Stimulated activated naive B cell treated with anti-CD40 and anti-IgM and Interleukin-4, amounts not matched to agents 10 μg/mL and 1 μg/mL and 100 μg/mL, for 72 hours (primary cell): Measurements from ENCODE around the gene LASP1NB.

Source experiments
- ATAC-seq, 2 donors: fragments of 150-1000 bp; cut with Tn5 transposase; replicated peaks; 2 replicates each; pipeline ENCODE4 v1.10.0; 2021; ENCODE audit warnings: moderate library complexity in 1 of 2
- DNase-seq: peaks from one replicate; pipeline ENCODE4 v3.0.0; 2021
- H3K27ac Mint-ChIP-seq: one replicate; pipeline ENCODE4 v1.8.0; 2022; ENCODE audit warnings: mild to moderate bottlenecking, mixed read lengths
- H3K27me3 Mint-ChIP-seq, 2 donors: one replicate each; pipeline ENCODE4 v1.8.0; 2022; ENCODE audit warnings: mixed read lengths in 2 of 2
- H3K36me3 Mint-ChIP-seq, 2 donors: one replicate each; pipeline ENCODE4 v1.8.0; 2022; ENCODE audit warnings: mixed read lengths in 2 of 2, mild to moderate bottlenecking in 1 of 2
- H3K4me1 Mint-ChIP-seq, 2 donors: one replicate each; pipeline ENCODE4 v1.8.0; 2022; ENCODE audit warnings: mixed read lengths in 2 of 2, mild to moderate bottlenecking in 1 of 2
- H3K4me3 Mint-ChIP-seq, 2 donors: one replicate each; pipeline ENCODE4 v1.8.0; 2022; ENCODE audit warnings: mild to moderate bottlenecking in 2 of 2, mixed read lengths in 2 of 2, moderate library complexity in 1 of 2
- H3K9me3 Mint-ChIP-seq, 2 donors: one replicate each; pipeline ENCODE4 v1.8.0; 2022; ENCODE audit warnings: mixed read lengths in 2 of 2, mild to moderate bottlenecking in 1 of 2

Gene LASP1NB

GRCh38 chr17:38925263-38925995 lies at the start of gene LASP1NB:
Gene LASP1NB, plus strand, starts transcription at chr17:38925614.
- peak within 1 kb of the TSS; percentile 20 for H3K27ac Mint-ChIP-seq
- H3K4me1 Mint-ChIP-seq: peaks cover 28 to 42% of the 10 kb centered on the region in 2 donors
- ATAC-seq (no peak), DNase-seq (no peak)
- no peak within 1 kb of the TSS for H3K4me3 Mint-ChIP-seq
- peaks cover 6 to 12% of the 10 kb centered on the region in 2 donors for H3K36me3 Mint-ChIP-seq
- no peaks in the 10 kb centered on the region for H3K27me3 Mint-ChIP-seq
- no peaks in the 10 kb centered on the region for H3K9me3 Mint-ChIP-seq

GRCh38 chr17:38877130-38877851 lies 48.1 kb upstream of the LASP1NB start:
- peaks cover 65 to 88% of the 10 kb centered on the region in 2 donors for H3K4me1 Mint-ChIP-seq
- H3K27ac Mint-ChIP-seq: peak overlapping the region; percentile 84
- DNase-seq: peak; percentile 20
- no peaks in the 10 kb centered on the region for H3K27me3 Mint-ChIP-seq
- H3K4me3 Mint-ChIP-seq: peak overlapping the region; percentile 39 to 44
- ATAC-seq: peak; percentile 78 to 81
- peaks cover 43 to 56% of the 10 kb centered on the region in 2 donors for H3K36me3 Mint-ChIP-seq
- no peaks in the 10 kb centered on the region for H3K9me3 Mint-ChIP-seq

- Mint-ChIP-seq H3K36me3 (peaks cover 51 to 62% of the 10 kb centered on the region in 2 donors), H3K9me3 (no peaks in the 10 kb centered on the region), H3K4me1 (peaks cover 59 to 82% of the 10 kb centered on the region in 2 donors), H3K27ac (peak overlapping the region; percentile 70), H3K4me3 (no peak overlapping the region), H3K27me3 (no peaks in the 10 kb centered on the region)
- ATAC-seq: no peak
- DNase-seq: no peak
Measured at GRCh38 chr17:38879878-38880665, 45.3 kb upstream of the LASP1NB start.

GRCh38 chr17:38881600-38882191 lies 43.7 kb upstream of the LASP1NB start:
- Mint-ChIP-seq H3K36me3 (peaks cover 53 to 68% of the 10 kb centered on the region in 2 donors), H3K4me3 (no peak overlapping the region), H3K27ac (peak overlapping the region; percentile 87), H3K9me3 (no peaks in the 10 kb centered on the region), H3K4me1 (peaks cover 61 to 85% of the 10 kb centered on the region in 2 donors), H3K27me3 (no peaks in the 10 kb centered on the region)
- no peak for DNase-seq
- peak in 1 of 2 donors; percentile 33 for ATAC-seq

- Mint-ChIP-seq H3K9me3 (no peaks in the 10 kb centered on the region), H3K4me1 (peaks cover 52 to 73% of the 10 kb centered on the region in 2 donors), H3K27me3 (no peaks in the 10 kb centered on the region), H3K4me3 (peak overlapping the region in 1 of 2 donors; percentile 36), H3K27ac (peak overlapping the region; percentile 89), H3K36me3 (peaks cover 47 to 65% of the 10 kb centered on the region in 2 donors)
- ATAC-seq (no peak), DNase-seq (no peak)
Measured at GRCh38 chr17:38882870-38883269, 42.5 kb upstream of the LASP1NB start.

GRCh38 chr17:38883592-38884526 lies 41.6 kb upstream of the LASP1NB start:
- H3K27ac Mint-ChIP-seq: peak overlapping the region; percentile 85
- peak overlapping the region; percentile 59 to 66 for H3K4me3 Mint-ChIP-seq
- no peaks in the 10 kb centered on the region for H3K9me3 Mint-ChIP-seq
- H3K36me3 Mint-ChIP-seq: peaks cover 44 to 60% of the 10 kb centered on the region in 2 donors
- H3K4me1 Mint-ChIP-seq: peaks cover 44 to 71% of the 10 kb centered on the region in 2 donors
- peak; percentile 65 to 85 for ATAC-seq
- no peaks in the 10 kb centered on the region for H3K27me3 Mint-ChIP-seq
- DNase-seq: no peak

- ATAC-seq (no peak), DNase-seq (no peak)
- H3K4me3 Mint-ChIP-seq: no peak overlapping the region
- H3K36me3 Mint-ChIP-seq: peaks cover 46 to 61% of the 10 kb centered on the region in 2 donors
- peak overlapping the region; percentile 79 for H3K27ac Mint-ChIP-seq
- no peaks in the 10 kb centered on the region for H3K27me3 Mint-ChIP-seq
- H3K4me1 Mint-ChIP-seq: peaks cover 41 to 68% of the 10 kb centered on the region in 2 donors
- H3K9me3 Mint-ChIP-seq: no peaks in the 10 kb centered on the region
Measured at GRCh38 chr17:38885044-38885727, 40.2 kb upstream of the LASP1NB start.

- H3K36me3 Mint-ChIP-seq: peaks cover 49 to 63% of the 10 kb centered on the region in 2 donors
- H3K27me3 Mint-ChIP-seq: no peaks in the 10 kb centered on the region
- H3K4me3 Mint-ChIP-seq: peak overlapping the region in 1 of 2 donors; percentile 39
- peaks cover 43 to 71% of the 10 kb centered on the region in 2 donors for H3K4me1 Mint-ChIP-seq
- no peak for ATAC-seq
- no peak for DNase-seq
- H3K9me3 Mint-ChIP-seq: no peaks in the 10 kb centered on the region
- peak overlapping the region; percentile 68 for H3K27ac Mint-ChIP-seq
Measured at GRCh38 chr17:38885728-38886642, 39.4 kb upstream of the LASP1NB start.

- Mint-ChIP-seq H3K4me3 (no peak overlapping the region), H3K36me3 (peaks cover 44 to 62% of the 10 kb centered on the region in 2 donors), H3K9me3 (no peaks in the 10 kb centered on the region), H3K4me1 (peaks cover 41 to 70% of the 10 kb centered on the region in 2 donors), H3K27me3 (no peaks in the 10 kb centered on the region), H3K27ac (peak overlapping the region; percentile 68)
- DNase-seq (no peak), ATAC-seq (no peak)
Measured at GRCh38 chr17:38886643-38887010, 38.8 kb upstream of the LASP1NB start.

GRCh38 chr17:38888842-38889241 lies 36.6 kb upstream of the LASP1NB start:
- DNase-seq (no peak), ATAC-seq (no peak)
- no peaks in the 10 kb centered on the region for H3K27me3 Mint-ChIP-seq
- H3K4me3 Mint-ChIP-seq: no peak overlapping the region
- H3K27ac Mint-ChIP-seq: peak overlapping the region; percentile 59
- no peaks in the 10 kb centered on the region for H3K9me3 Mint-ChIP-seq
- peaks cover 37 to 67% of the 10 kb centered on the region in 2 donors for H3K4me1 Mint-ChIP-seq
- peaks cover 37 to 56% of the 10 kb centered on the region in 2 donors for H3K36me3 Mint-ChIP-seq

- H3K4me3 Mint-ChIP-seq: no peak overlapping the region
- ATAC-seq: no peak
- H3K36me3 Mint-ChIP-seq: peaks cover 36 to 60% of the 10 kb centered on the region in 2 donors
- H3K4me1 Mint-ChIP-seq: peaks cover 37 to 70% of the 10 kb centered on the region in 2 donors
- H3K27ac Mint-ChIP-seq: peak overlapping the region; percentile 10
- no peaks in the 10 kb centered on the region for H3K27me3 Mint-ChIP-seq
- H3K9me3 Mint-ChIP-seq: no peaks in the 10 kb centered on the region
- no peak for DNase-seq
Measured at GRCh38 chr17:38889745-38890409, 35.5 kb upstream of the LASP1NB start.
